GM12873 (cell line): ENCODE measurements around the gene PLAGL2.

ENCODE experiments used
- TF ChIP-seq, protein P1 (sequence below): IDR thresholded peaks from 2 replicates; pipeline ENCODE4 v1.5.1; 2012; ENCODE audit warnings: low read depth, mild to moderate bottlenecking, moderate library complexity, low read length, control low read depth; ENCODE audit not compliant: insufficient read depth; ENCODE audit errors: missing control alignments

The PLAGL2 gene

DNA sequence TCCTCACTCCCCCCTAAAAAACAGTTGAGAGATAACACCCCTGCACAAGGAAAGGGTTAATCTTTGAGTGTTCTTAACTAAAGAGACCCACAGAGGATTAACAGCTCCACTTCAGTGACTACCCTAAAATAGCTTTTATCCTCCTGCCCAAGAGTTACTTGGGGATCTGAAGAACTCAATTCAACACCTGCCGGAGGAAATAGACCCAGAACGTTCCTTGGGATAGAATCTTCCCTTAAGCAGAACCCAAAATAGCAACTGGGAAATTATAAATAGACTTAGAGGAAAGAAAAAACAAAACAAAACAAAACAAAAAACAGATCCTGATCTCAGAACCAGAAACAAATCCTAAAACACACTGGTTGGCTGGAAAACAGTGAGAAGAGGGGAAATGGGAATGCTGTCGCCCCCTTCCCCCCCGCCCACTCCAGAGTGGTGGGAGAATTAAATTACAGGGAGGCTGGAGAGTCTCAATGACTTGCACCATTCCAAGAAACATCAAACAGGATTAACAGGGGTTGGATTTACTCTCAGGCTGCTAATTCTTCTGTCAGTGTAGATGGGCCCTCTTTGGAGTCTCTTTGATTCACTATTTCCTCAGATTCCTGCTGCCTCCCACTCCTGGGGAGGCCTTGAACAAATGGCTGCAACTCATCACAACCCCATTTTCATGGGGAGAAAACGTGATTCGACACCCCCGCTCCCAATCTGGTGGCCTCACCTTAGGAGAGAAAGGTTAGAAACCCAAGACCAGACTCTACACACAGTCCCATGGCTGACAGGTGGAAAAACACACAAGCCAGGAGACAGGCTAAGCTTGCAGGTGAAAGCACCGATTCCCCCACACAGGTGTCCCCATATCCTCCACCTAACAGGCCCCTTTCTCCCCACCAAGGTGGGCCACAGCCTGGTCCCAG, 1.4 kb downstream of the PLAGL2 start:
- TF ChIP-seq, protein P1, sequence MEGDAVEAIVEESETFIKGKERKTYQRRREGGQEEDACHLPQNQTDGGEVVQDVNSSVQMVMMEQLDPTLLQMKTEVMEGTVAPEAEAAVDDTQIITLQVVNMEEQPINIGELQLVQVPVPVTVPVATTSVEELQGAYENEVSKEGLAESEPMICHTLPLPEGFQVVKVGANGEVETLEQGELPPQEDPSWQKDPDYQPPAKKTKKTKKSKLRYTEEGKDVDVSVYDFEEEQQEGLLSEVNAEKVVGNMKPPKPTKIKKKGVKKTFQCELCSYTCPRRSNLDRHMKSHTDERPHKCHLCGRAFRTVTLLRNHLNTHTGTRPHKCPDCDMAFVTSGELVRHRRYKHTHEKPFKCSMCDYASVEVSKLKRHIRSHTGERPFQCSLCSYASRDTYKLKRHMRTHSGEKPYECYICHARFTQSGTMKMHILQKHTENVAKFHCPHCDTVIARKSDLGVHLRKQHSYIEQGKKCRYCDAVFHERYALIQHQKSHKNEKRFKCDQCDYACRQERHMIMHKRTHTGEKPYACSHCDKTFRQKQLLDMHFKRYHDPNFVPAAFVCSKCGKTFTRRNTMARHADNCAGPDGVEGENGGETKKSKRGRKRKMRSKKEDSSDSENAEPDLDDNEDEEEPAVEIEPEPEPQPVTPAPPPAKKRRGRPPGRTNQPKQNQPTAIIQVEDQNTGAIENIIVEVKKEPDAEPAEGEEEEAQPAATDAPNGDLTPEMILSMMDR, result no peak

DNA sequence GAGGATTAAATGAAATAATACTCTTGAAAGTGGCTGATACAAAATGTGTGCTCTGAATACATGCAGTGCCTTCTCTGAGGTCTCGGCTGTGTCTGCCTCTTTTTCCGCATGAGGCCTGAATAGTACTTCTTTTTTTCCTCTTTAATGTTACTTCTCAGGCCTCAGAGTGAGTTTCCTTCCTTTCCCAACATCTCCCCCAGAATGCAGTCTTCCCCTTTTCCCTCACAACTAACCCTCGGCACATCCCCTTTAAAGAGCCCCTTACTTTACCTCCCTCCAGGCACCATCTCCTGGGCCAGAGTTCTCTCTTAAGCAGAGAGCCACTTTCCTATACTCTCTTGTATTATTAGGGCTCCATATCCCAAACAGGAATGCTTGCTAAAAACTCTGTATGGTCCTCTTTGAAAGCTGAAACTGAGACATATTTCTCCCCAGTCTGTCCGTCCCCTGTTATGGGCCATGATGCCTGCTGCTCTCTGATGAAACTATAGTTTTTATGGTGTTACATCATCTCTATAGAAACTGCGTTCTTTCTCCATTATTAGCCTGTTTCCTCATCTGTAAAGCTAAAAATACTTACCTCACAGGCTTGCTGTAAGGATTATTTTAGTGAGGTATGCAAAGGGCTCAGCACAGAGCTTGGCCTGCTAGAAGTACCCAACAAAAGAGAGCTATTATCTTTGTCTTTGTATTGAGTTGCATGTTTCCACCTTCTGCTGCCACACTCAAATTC, 2.3 kb downstream of the PLAGL2 start:
- TF ChIP-seq, protein P1, result no peak

GRCh38 chr20:32204205-32205109, 3.1 kb downstream of the PLAGL2 start:
- TF ChIP-seq, protein P1, result no peak

DNA sequence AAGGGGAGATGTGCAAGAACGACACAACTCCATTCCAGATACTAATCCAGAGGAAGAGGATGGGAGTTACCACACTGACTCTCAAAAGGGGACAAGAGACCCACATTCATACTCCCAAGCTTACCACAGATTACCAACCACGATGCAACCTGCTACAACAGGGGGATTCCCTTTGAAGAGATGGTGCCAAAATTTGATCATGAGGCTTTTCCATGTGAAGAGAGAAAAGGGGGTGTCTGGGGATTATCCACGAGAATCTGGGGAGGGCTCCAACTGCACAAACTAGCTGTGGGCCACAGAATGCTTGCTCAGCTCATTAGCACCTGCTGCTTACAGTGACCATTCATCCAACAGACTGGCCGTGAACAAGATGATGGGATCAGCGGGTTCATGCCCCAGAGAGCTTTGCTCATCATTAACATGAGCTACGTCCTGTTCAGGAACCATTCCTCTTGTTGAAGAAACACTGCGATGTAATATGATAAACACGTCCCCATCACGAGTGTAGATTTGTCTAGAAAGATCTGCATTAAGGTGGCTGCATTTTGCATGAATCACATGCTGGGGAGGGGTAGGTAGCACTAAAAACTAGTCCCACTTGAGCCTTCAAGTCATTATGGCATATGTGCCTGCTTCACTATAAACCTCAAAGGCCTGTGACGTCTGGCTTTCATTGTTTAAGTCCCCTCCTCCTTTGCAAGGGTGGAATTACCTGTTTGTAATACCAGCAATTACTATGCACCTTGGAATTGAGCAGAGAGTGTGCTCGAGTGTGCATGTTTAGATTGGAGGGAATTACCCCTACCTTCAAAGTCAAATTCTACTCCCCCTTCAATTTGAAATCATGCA, 4.0 kb downstream of the PLAGL2 start:
- TF ChIP-seq, protein P1, result no peak

- TF ChIP-seq, protein P1, result no peak
Observed at GRCh38 chr20:32201977-32202363, 5.6 kb downstream of the PLAGL2 start.

GRCh38 chr20:32201296-32201976, 6.1 kb downstream of the PLAGL2 start:
- TF ChIP-seq, protein P1, result no peak
